GM23248 (cell line): Measurements from ENCODE around the gene HELZ2. TPM values are rescaled to one million over a fixed set of nuclear protein-coding genes. Genes with fewer than 3 reads are reported as not detected.

Experiments used
- DNase-seq: peaks from one replicate; pipeline ENCODE4 v3.0.0-alpha.2; 2015
- H2AFZ ChIP-seq: fragments of 200-600 bp; sonication (generic); 2 replicates; pipeline ENCODE4 v1.6.1; 2016; ENCODE audit warnings: antibody characterized with exemption
- H3F3A ChIP-seq: fragments of 200-600 bp; sonication (generic); 2 replicates; pipeline ENCODE4 v1.6.1; 2016; ENCODE audit warnings: mild to moderate bottlenecking, antibody characterized with exemption, mixed run types; ENCODE audit not compliant: insufficient read depth
- H3K27ac ChIP-seq: fragments of 200-600 bp; sonication (generic); 2 replicates; pipeline ENCODE4 v1.5.1; 2016; ENCODE audit warnings: mild to moderate bottlenecking
- H3K27me3 ChIP-seq: fragments of 200-600 bp; sonication (generic); replicated peaks from 2 replicates; pipeline ENCODE4 v1.6.1; 2016; ENCODE audit warnings: mild to moderate bottlenecking; ENCODE audit not compliant: insufficient read depth
- H3K36me3 ChIP-seq: fragments of 200-600 bp; sonication (generic); 2 replicates; pipeline ENCODE4 v1.6.1; 2016; ENCODE audit warnings: low read depth, mild to moderate bottlenecking
- H3K4me1 ChIP-seq: fragments of 200-600 bp; sonication (generic); 2 replicates; pipeline ENCODE4 v1.6.1; 2016; ENCODE audit warnings: mild to moderate bottlenecking; ENCODE audit not compliant: insufficient read depth
- H3K4me2 ChIP-seq: fragments of 200-600 bp; sonication (generic); one replicate; pipeline ENCODE4 v1.6.1; 2016; ENCODE audit warnings: mild to moderate bottlenecking; ENCODE audit not compliant: unreplicated experiment
- H3K4me3 ChIP-seq: fragments of 200-600 bp; sonication (generic); 2 replicates; pipeline ENCODE4 v1.5.1; 2016; ENCODE audit warnings: mild to moderate bottlenecking
- H3K79me2 ChIP-seq: fragments of 200-600 bp; sonication (generic); 2 replicates; pipeline ENCODE4 v1.6.1; 2016; ENCODE audit warnings: mild to moderate bottlenecking; ENCODE audit not compliant: insufficient read depth
- H3K9ac ChIP-seq: fragments of 200-600 bp; sonication (generic); 2 replicates; pipeline ENCODE4 v1.6.1; 2016; ENCODE audit warnings: mild to moderate bottlenecking
- H3K9me2 ChIP-seq: fragments of 200-600 bp; sonication (generic); 2 replicates; pipeline ENCODE4 v1.6.1; 2016; ENCODE audit warnings: mixed run types, mild to moderate bottlenecking, moderate library complexity; ENCODE audit not compliant: insufficient read depth
- H3K9me3 ChIP-seq: fragments of 200-600 bp; sonication (generic); one replicate; pipeline ENCODE4 v1.6.1; 2017; ENCODE audit warnings: low read depth
- H4K20me1 ChIP-seq: fragments of 200-600 bp; sonication (generic); 2 replicates; pipeline ENCODE4 v1.6.0; 2016; ENCODE audit not compliant: insufficient read depth
- EZH2 ChIP-seq: fragments of 200-600 bp; sonication (generic); IDR thresholded peaks from 2 replicates; pipeline ENCODE4 v1.6.1; 2018; ENCODE audit warnings: antibody characterized with exemption, mild to moderate bottlenecking; ENCODE audit not compliant: insufficient read depth, poor library complexity, severe bottlenecking
- EZH2phosphoT487 ChIP-seq: fragments of 200-600 bp; sonication (generic); IDR thresholded peaks from 2 replicates; pipeline ENCODE4 v1.6.1; 2018; ENCODE audit warnings: antibody characterized with exemption, moderate library complexity, mild to moderate bottlenecking, low read depth; ENCODE audit not compliant: insufficient read depth
- WGBS, 2 experiments: methylation state at CpG; one replicate each; pipeline ENCODE4 v1.1.6; 2015 to 2017; ENCODE audit warnings: low lambda C conversion rate in 2 of 2, low coverage in 1 of 2; ENCODE audit errors: missing lambda C conversion rate in 2 of 2; 5-methylcytosine and 5-hydroxymethylcytosine counted together
- in situ Hi-C: fragments of 300-500 bp; cut with MboI; formaldehyde crosslinking; loops from 2 replicates; pipeline ENCODE4 v1.15.0; 2020
- polyA plus RNA-seq: library from polyadenylated mRNA; unstranded; fragments of >200 nt; fragmentation: Nextera tagmentation; extraction: Ambion mirVana; gene quantifications from 2 replicates; pipeline ENCODE4 v1.2.1, GENCODE V29; 2016
- total RNA-seq: library from RNA; depleted of rRNA; stranded (reverse); fragments of >200 nt; shearing (Covaris generic); gene quantifications from 2 replicates; pipeline ENCODE4 v1.2.3, GENCODE V29; 2014

Gene HELZ2
- total and polyA plus RNA-seq, 2 experiments from 2014 or later = 3.0 to 17.5 TPM

DNA sequence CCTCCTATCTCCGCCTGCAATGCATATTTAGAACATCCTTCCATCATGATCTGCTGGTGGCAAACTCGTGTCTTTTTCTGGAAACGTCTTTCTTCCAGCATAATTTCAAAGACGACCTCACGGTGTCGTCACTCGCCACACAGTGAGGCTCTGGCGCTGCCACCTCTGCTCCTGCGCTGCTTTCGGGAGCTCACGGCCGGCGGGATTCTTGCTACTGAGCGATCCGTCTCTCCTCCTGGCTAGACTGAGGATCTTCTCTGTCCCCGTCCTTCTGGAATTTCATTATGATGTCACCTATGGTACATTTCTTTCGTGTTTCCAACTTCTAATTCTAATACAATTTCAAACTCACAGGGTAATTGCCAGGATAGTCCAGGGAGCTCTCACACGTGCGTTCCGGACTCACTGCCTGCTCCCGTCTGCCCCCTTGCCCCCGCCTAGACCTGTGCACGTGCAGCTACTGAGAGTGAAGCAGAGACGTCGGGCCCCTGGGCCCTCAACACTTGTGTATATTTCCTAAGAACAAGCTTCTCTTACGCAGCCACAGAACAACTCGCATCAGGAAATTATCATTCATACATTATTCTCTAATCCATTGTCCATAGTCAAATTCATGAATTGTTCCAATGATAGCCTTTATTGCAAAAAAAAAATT lies 25.5 kb upstream of the HELZ2 start:
- Histone ChIP-seq H3K9me2 (no peaks in the 10 kb centered on the region), H2AFZ (no peak overlapping the region), H3K9me3 (no peaks in the 10 kb centered on the region), H3K79me2 (peaks cover 5% of the 10 kb centered on the region), H3K27me3 (no peaks in the 10 kb centered on the region), H3K4me3 (no peak overlapping the region), H3K4me1 (peaks cover 7% of the 10 kb centered on the region), H4K20me1 (no peaks in the 10 kb centered on the region), H3K4me2 (no peak overlapping the region), H3K9ac (no peak overlapping the region), H3K36me3 (peaks cover 26% of the 10 kb centered on the region), H3F3A (peaks cover 4% of the 10 kb centered on the region; the same call in 1 of the 2 replicates), H3K27ac (no peak overlapping the region)
- no peak for TF ChIP-seq EZH2
- no peak for TF ChIP-seq EZH2phosphoT487
- WGBS, 2 experiments = 86 to 87% methylated on average over 27 of the region's 27 CpGs
- in situ Hi-C loops = no loop called here
- no peak for DNase-seq

DNA sequence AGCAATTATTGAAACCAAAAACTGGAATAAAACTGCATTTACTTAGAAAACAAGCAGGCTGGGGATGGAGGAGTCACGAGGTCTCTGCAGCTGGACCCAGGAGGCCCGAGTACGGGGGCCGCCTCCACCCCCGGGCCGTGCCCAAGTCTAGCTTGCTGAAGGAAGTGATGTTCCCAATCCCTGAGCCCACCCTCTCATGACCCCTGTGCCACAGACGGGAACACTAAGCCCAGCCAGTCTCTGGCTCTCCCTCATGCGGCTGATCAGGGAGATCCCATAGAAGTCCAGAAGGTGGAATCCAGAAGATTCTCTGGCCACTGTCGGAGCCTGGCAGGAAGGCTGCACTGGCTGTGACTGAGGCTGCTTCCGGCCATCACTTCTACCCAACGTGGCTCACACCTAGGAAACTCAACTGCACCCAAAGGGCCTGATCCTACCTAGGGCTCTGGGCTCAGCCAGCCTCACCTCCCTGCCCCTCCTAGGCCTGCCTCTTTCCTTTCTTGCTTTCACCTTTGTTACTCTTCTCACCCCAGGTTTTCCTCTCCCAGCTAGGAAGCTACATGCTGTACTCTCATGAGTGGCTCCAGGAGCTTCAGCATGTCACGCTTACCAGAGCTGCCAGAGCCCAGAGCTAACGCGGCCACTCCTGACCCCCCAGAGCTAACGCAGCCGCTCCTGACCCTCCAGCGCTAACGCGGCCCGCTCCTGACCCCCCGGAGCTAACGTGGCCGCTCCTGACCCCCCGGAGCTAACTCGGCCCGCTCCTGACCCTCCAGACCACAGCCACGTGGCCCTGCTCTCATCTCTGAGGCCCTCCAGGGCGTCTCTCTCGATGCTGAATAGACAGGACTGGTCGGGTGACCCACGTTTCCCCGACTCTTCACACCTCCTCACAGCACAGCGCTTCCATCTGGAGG lies 24.7 kb upstream of the HELZ2 start:
- in situ Hi-C loops = no loop called here
- no peak overlapping the region for H2AFZ ChIP-seq
- H3K4me1 ChIP-seq = peaks cover 15% of the 10 kb centered on the region
- no peak overlapping the region for H3K4me2 ChIP-seq
- peaks cover 10% of the 10 kb centered on the region; the same call in 1 of the 2 replicates for H3F3A ChIP-seq
- H3K9me3 ChIP-seq = no peaks in the 10 kb centered on the region
- H3K79me2 ChIP-seq = no peaks in the 10 kb centered on the region
- DNase-seq = no peak
- H3K9me2 ChIP-seq = no peaks in the 10 kb centered on the region
- TF ChIP-seq EZH2phosphoT487 (no peak), EZH2 (no peak)
- H3K27ac ChIP-seq = no peak overlapping the region
- H3K27me3 ChIP-seq = no peaks in the 10 kb centered on the region
- H3K36me3 ChIP-seq = peaks cover 26% of the 10 kb centered on the region
- no peak overlapping the region for H3K9ac ChIP-seq
- WGBS, 2 experiments = 90% methylated on average over 28 to 33 of the region's 33 CpGs
- no peak overlapping the region for H3K4me3 ChIP-seq
- H4K20me1 ChIP-seq = no peaks in the 10 kb centered on the region

DNA sequence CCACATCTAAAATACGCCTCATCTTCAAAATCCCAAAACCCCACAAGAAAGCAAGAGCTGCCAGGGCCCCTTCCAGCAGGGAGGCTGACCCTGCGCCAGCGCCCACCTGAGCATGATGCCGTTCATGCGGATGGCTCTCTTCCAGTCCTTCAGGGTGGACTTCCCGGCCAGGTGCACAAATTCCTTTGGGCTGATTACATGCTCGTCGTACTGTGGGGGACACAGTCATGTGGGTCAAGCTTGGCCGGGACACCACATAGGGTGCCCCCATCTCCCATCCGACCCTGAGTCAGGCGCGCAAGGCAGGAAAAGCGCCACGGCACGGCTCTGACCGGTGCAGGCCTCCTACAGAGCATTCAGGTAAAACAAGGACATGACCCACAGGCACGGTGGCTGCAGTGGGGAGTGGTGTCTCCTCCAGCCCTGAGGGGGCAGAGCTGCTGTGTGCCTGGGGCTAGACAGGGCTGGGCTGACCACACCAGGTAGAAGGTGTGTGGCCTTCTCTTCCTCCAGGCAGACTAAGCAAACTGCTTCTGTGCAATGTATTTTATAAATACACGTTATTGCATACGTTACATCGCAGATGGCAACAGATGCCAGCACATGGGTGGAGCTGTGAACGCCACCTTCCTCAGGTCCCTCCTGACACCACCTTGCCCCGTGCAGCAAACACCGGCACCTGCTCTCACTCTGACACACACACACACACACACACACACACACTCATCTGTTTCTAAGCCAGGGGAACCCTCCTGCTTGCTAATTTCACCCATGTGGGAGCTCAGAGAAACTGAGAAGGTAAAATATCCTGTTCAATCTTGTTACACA lies 23.8 kb upstream of the HELZ2 start:
- no peaks in the 10 kb centered on the region for H3K79me2 ChIP-seq
- H3F3A ChIP-seq = peaks cover 10% of the 10 kb centered on the region; the same call in 1 of the 2 replicates
- H3K9ac ChIP-seq = no peak overlapping the region
- in situ Hi-C loops = no loop called here
- H3K36me3 ChIP-seq = peaks cover 21% of the 10 kb centered on the region
- no peak overlapping the region for H2AFZ ChIP-seq
- H4K20me1 ChIP-seq = no peaks in the 10 kb centered on the region
- WGBS, 2 experiments = 90 to 91% methylated on average over 22 to 23 of the region's 23 CpGs
- H3K9me2 ChIP-seq = no peaks in the 10 kb centered on the region
- no peak overlapping the region for H3K27ac ChIP-seq
- H3K27me3 ChIP-seq = no peaks in the 10 kb centered on the region
- no peak overlapping the region for H3K4me2 ChIP-seq
- peaks cover 16% of the 10 kb centered on the region for H3K4me1 ChIP-seq
- no peaks in the 10 kb centered on the region for H3K9me3 ChIP-seq
- DNase-seq = no peak
- H3K4me3 ChIP-seq = no peak overlapping the region
- no peak for TF ChIP-seq EZH2phosphoT487
- no peak for TF ChIP-seq EZH2

DNA sequence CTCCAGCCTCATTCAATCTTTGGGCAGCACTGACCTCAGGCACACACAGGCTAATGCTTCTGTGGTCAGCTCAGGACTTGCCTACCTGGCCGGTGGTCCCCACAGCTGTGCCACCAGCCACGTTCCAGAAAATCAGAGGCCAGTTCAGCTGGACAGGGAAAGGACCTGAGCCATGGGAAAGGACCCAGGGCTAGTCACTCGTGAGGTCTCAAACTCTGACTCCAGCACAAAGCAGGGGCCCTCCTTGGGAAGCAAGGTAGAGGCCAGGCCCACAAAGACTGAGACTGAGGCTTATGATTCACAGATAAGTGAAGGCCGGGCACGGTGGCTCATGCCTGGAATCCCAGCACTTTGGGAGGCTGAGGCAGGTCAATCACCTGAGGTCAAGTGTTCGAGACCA lies 22.4 kb upstream of the HELZ2 start:
- peaks cover 13% of the 10 kb centered on the region for H3K36me3 ChIP-seq
- 97 to 99% methylated on average over 6 of the region's 6 CpGs for WGBS, 2 experiments
- no peak for TF ChIP-seq EZH2
- no peak for TF ChIP-seq EZH2phosphoT487

More for the DNA sequence above, 22.4 kb upstream of the HELZ2 start:
- Histone ChIP-seq H3K4me2 (no peak overlapping the region), H3K27me3 (no peaks in the 10 kb centered on the region), H3K4me3 (no peak overlapping the region), H3K4me1 (peaks cover 16% of the 10 kb centered on the region), H3K27ac (no peak overlapping the region), H3F3A (peaks cover 10% of the 10 kb centered on the region; the same call in 1 of the 2 replicates), H3K79me2 (no peaks in the 10 kb centered on the region), H3K9ac (no peak overlapping the region), H4K20me1 (no peaks in the 10 kb centered on the region), H2AFZ (no peak overlapping the region), H3K9me2 (no peaks in the 10 kb centered on the region), H3K9me3 (no peaks in the 10 kb centered on the region)
- in situ Hi-C loops = no loop called here
- no peak for DNase-seq
